HCT116 (cell line): ENCODE data around the gene MBD5. TPM values are rescaled to one million over a fixed set of nuclear protein-coding genes. Genes with fewer than 3 reads are reported as not detected.

Source experiments
- ATAC-seq: fragments of 200-7000 bp; cut with Tn5 transposase; 2 replicates; pipeline ENCODE4 v1.9.1; 2020; ENCODE audit warnings: mild to moderate bottlenecking, moderate library complexity
- BruUV-seq: library from RNA; stranded (reverse); fragments of 400-500 nt; replicated peaks from 2 replicates; lab custom pipeline; 2021; lab: Mats Ljungman, UMichigan
- CTCF ChIA-PET: fragments of 300-600 bp; sonication (Branson Sonifier 250); formaldehyde crosslinking; loops from one replicate; lab custom pipeline; 2021; ENCODE audit warnings: antibody characterized with exemption; lab: Charles Lee
- POLR2A ChIA-PET: fragments of 300-600, 350-600 bp; sonication (Branson Sonifier 250); formaldehyde crosslinking; loops from one replicate; lab custom pipeline; 2021; ENCODE audit warnings: antibody characterized with exemption; lab: Charles Lee
- RAD21 ChIA-PET, 2 experiments: fragments of 300-600 bp; sonication (Branson Sonifier 250); formaldehyde crosslinking; loops; one replicate each; lab custom pipeline; 2023; ENCODE audit warnings: low total read pairs in 2 of 2; ENCODE audit not compliant: uncharacterized antibody in 2 of 2, unreplicated experiment in 2 of 2, low non-redundant PET in 1 of 2; lab: Charles Lee
- DNase-seq: peaks from one replicate; pipeline ENCODE4 v3.0.0-alpha.2; 2010; ENCODE audit warnings: low read depth, low spot score
- H2AFZ ChIP-seq: fragments of 200-600 bp; shearing (Covaris generic), sonication (generic); 2 replicates; pipeline ENCODE4 v1.6.1; 2017; ENCODE audit warnings: low read depth, mixed run types, mixed read lengths, antibody characterized with exemption, low read length; ENCODE audit not compliant: poor library complexity, severe bottlenecking
- H3K27ac ChIP-seq: 2 replicates; pipeline ENCODE4 v1.5.1; 2012; ENCODE audit warnings: low read depth, low read length
- H3K27me3 ChIP-seq: fragments of 200-600 bp; sonication (generic); 2 replicates; pipeline ENCODE4 v1.6.1; 2016; ENCODE audit warnings: mixed run types, low read length, mixed read lengths; ENCODE audit not compliant: insufficient read depth
- H3K36me3 ChIP-seq, 2 experiments: fragments of 200-500 bp in 1 of 2; fragments of 200-600 bp in 1 of 2; sonication (Bioruptor generic) in 1 of 2; sonication (generic) in 1 of 2; 2 replicates each; pipeline versions ENCODE4 v1.5.1 to v1.6.1; 2014 to 2016; ENCODE audit warnings: low read length in 2 of 2, inconsistent platforms in 1 of 2, mixed read lengths in 1 of 2, mixed run types in 1 of 2; ENCODE audit not compliant: insufficient read depth in 2 of 2, control insufficient read depth in 1 of 2
- H3K4me1 ChIP-seq, 2 experiments: fragments of 200-600 bp in 1 of 2; sonication (generic) in 1 of 2; 2 replicates each; pipeline versions ENCODE4 v1.5.1 to v1.6.1; 2012 to 2017; ENCODE audit warnings: low read length in 2 of 2, inconsistent platforms in 1 of 2, mild to moderate bottlenecking in 1 of 2, mixed read lengths in 1 of 2, mixed run types in 1 of 2, moderate library complexity in 1 of 2; ENCODE audit not compliant: insufficient read depth in 2 of 2, control insufficient read depth in 1 of 2
- H3K4me2 ChIP-seq: fragments of 200-600 bp; sonication (generic); 2 replicates; pipeline ENCODE4 v1.6.1; 2017; ENCODE audit warnings: mixed run types, low read length, mixed read lengths
- H3K4me3 ChIP-seq, 2 experiments: fragments of 200-600 bp in 1 of 2; sonication (generic) in 1 of 2; replicated peaks in 1 of 2; 2 replicates each; pipeline ENCODE4 v1.5.1; 2011 to 2016; ENCODE audit warnings: low read length in 2 of 2, control low read depth in 1 of 2, low read depth in 1 of 2, mild to moderate bottlenecking in 1 of 2, mixed read lengths in 1 of 2, mixed run types in 1 of 2
- H3K79me2 ChIP-seq: fragments of 200-600 bp; sonication (generic); 2 replicates; pipeline ENCODE4 v1.6.1; 2017; ENCODE audit warnings: mild to moderate bottlenecking, mixed run types, low read length, moderate library complexity, mixed read lengths; ENCODE audit not compliant: insufficient read depth
- H3K9ac ChIP-seq: fragments of 200-600 bp; sonication (generic); 2 replicates; pipeline ENCODE4 v1.6.1; 2016; ENCODE audit warnings: low read length, mixed read lengths
- H3K9me2 ChIP-seq: fragments of 200-600 bp; sonication (generic), shearing (Covaris generic); 2 replicates; pipeline ENCODE4 v1.6.1; 2017; ENCODE audit warnings: mixed run types, mild to moderate bottlenecking, moderate library complexity; ENCODE audit not compliant: insufficient read depth
- H3K9me3 ChIP-seq, 2 experiments: fragments of 200-500 bp in 1 of 2; fragments of 200-600 bp in 1 of 2; sonication (Bioruptor generic) in 1 of 2; sonication (generic) in 1 of 2; 2 replicates each; pipeline ENCODE4 v1.6.1; 2014 to 2017; ENCODE audit warnings: low read length in 2 of 2, mixed read lengths in 2 of 2, inconsistent platforms in 1 of 2, low read depth in 1 of 2, mild to moderate bottlenecking in 1 of 2, mixed run types in 1 of 2, moderate library complexity in 1 of 2; ENCODE audit not compliant: control insufficient read depth in 1 of 2, insufficient read depth in 1 of 2
- H4K20me1 ChIP-seq: fragments of 200-600 bp; sonication (generic), shearing (Covaris generic); 2 replicates; pipeline ENCODE4 v1.6.1; 2017; ENCODE audit warnings: mixed run types, mild to moderate bottlenecking, moderate library complexity; ENCODE audit not compliant: insufficient read depth
- CBX3 ChIP-seq: IDR thresholded peaks from 2 replicates; pipeline ENCODE4 v1.6.1; 2012; ENCODE audit warnings: low read depth
- ELF1 ChIP-seq: IDR thresholded peaks from 2 replicates; pipeline ENCODE4 v1.6.1; 2012; ENCODE audit warnings: low read depth, borderline replicate concordance
- EZH2 ChIP-seq: fragments of 200-600 bp; sonication (generic); IDR thresholded peaks from 2 replicates; pipeline ENCODE4 v1.6.1; 2017; ENCODE audit warnings: antibody characterized with exemption, mixed run types
- FOSL1 ChIP-seq: IDR thresholded peaks from 2 replicates; pipeline ENCODE4 v1.6.1; 2012; ENCODE audit warnings: low read depth
- JUND ChIP-seq: IDR thresholded peaks from 2 replicates; pipeline ENCODE4 v1.6.1; 2012
- SIN3A ChIP-seq: IDR thresholded peaks from 2 replicates; pipeline ENCODE4 v1.6.1; 2012; ENCODE audit warnings: low read depth
- SP1 ChIP-seq: IDR thresholded peaks from 2 replicates; pipeline ENCODE4 v1.6.1; 2012; ENCODE audit warnings: low read depth
- SRF ChIP-seq: IDR thresholded peaks from 2 replicates; pipeline ENCODE4 v1.6.1; 2012; ENCODE audit warnings: low read depth
- TCF7L2 ChIP-seq: IDR thresholded peaks from 2 replicates; pipeline ENCODE4 v1.7.0; 2011; ENCODE audit warnings: borderline replicate concordance, inconsistent platforms; ENCODE audit not compliant: insufficient read depth, insufficient read length; ENCODE audit errors: extremely low read depth
- ZNF274 ChIP-seq: fragments of 200-500 bp; sonication (Bioruptor generic); IDR thresholded peaks from 2 replicates; pipeline ENCODE4 v1.6.1; 2014; ENCODE audit warnings: mild to moderate bottlenecking, low read depth, low read length, inconsistent platforms
- intact Hi-C: fragments of 100-400 bp; cut with micrococcal nuclease; formaldehyde crosslinking; loops from 2 replicates; pipeline ENCODE4 v1.10.0; 2022
- total RNA-seq: library from RNA; stranded (reverse); gene quantifications from one replicate; pipeline ENCODE4 v1.2.1, GENCODE V29; 2021; ENCODE audit not compliant: unreplicated experiment
- TF ChIP-seq, protein P1 (sequence below), 3 experiments: fragments of 200-600 bp in 1 of 3; sonication (generic) in 1 of 3; IDR thresholded peaks in 2 of 3; conservative IDR thresholded peaks in 1 of 3; 2 replicates each; pipeline ENCODE4 v1.5.1; 2012 to 2017; ENCODE audit warnings: low read depth in 2 of 3, low read length in 2 of 3, antibody characterized with exemption in 1 of 3, borderline replicate concordance in 1 of 3, control low read depth in 1 of 3, mild to moderate bottlenecking in 1 of 3, mixed read lengths in 1 of 3, mixed run types in 1 of 3, moderate library complexity in 1 of 3; ENCODE audit not compliant: insufficient read depth in 1 of 3

Gene MBD5
- total RNA-seq, 1 experiment from 2014 or later: 20.5 TPM

DNA sequence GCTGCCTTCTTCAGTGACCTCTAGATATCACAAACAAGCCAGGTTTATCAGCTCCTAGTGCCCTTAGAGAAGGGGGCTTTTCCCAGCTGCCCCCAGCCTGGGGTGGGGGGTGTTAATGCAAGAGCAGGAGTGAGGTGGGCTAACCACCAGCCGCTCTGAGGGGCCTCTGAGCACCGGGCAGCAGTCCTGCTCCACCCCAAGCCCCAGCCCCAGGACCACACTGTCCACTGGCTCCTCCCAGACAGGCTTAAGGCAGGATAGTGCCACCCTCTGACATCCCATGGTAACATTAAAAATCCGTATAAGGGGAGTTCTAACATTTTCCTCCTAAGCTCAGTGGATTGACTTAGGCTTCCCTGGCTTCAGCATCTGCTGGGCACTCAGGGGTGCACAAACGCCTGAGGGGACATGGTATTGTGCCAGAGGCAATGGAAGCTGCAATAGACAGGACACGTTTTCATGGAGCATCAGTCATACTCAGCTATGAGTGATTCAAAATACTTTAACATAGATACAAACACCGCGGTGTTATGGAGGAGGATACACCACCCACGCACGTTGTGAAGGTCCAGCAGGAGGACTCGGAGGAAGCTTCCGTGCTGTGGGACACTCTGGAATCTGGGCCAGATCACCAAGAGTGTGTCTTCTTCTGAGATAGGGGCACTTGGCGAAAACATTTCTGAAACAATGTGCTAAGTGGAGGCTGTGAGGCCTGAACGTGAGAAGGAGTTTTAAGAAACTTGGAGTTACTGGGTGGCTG is 511.0 kb downstream of the MBD5 start:
- CTCF ChIA-PET: no interaction called here
- Histone ChIP-seq H3K79me2 (no peaks in the 10 kb centered on the region), H3K9me2 (no peaks in the 10 kb centered on the region), H3K9me3 (no peaks in the 10 kb centered on the region), H3K27ac (no peak overlapping the region), H4K20me1 (no peaks in the 10 kb centered on the region), H3K9ac (no peak overlapping the region), H3K4me1 (no peaks in the 10 kb centered on the region), H3K36me3 (no peaks in the 10 kb centered on the region), H3K4me3 (no peak overlapping the region), H2AFZ (no peak overlapping the region), H3K27me3 (no peaks in the 10 kb centered on the region), H3K4me2 (no peak overlapping the region)
- ATAC-seq (no peak), DNase-seq (no peak)
- POLR2A ChIA-PET: no interaction called here
- TF ChIP-seq CBX3 (no peak), ELF1 (no peak), SRF (no peak), JUND (no peak), TCF7L2 (no peak), EZH2 (no peak), FOSL1 (no peak), SP1 (no peak), SIN3A (no peak)
- no TSS peak for BruUV-seq
- RAD21 ChIA-PET: no interaction called here
- intact Hi-C loops: no loop called here

GRCh38 chr2:148533004-148533403 is 512.1 kb downstream of the MBD5 start:
- no TSS peak for BruUV-seq
- Histone ChIP-seq H3K36me3 (no peaks in the 10 kb centered on the region), H3K27me3 (no peaks in the 10 kb centered on the region), H3K4me1 (no peaks in the 10 kb centered on the region), H3K9me3 (no peaks in the 10 kb centered on the region), H4K20me1 (no peaks in the 10 kb centered on the region), H3K27ac (no peak overlapping the region), H3K4me2 (no peak overlapping the region), H2AFZ (no peak overlapping the region), H3K9me2 (no peaks in the 10 kb centered on the region), H3K4me3 (no peak overlapping the region), H3K9ac (no peak overlapping the region), H3K79me2 (no peaks in the 10 kb centered on the region)
- ATAC-seq: no peak
- DNase-seq: no peak
- intact Hi-C loops: no loop called here
- ChIA-PET POLR2A (no interaction called here), CTCF (no interaction called here), RAD21 (no interaction called here)
- TF ChIP-seq, protein P1, sequence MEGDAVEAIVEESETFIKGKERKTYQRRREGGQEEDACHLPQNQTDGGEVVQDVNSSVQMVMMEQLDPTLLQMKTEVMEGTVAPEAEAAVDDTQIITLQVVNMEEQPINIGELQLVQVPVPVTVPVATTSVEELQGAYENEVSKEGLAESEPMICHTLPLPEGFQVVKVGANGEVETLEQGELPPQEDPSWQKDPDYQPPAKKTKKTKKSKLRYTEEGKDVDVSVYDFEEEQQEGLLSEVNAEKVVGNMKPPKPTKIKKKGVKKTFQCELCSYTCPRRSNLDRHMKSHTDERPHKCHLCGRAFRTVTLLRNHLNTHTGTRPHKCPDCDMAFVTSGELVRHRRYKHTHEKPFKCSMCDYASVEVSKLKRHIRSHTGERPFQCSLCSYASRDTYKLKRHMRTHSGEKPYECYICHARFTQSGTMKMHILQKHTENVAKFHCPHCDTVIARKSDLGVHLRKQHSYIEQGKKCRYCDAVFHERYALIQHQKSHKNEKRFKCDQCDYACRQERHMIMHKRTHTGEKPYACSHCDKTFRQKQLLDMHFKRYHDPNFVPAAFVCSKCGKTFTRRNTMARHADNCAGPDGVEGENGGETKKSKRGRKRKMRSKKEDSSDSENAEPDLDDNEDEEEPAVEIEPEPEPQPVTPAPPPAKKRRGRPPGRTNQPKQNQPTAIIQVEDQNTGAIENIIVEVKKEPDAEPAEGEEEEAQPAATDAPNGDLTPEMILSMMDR (IDR thresholded peaks at IDR 0.05 in 2 of 3, conservative IDR thresholded peaks at IDR 0.05 in 1 of 3; ENCODE audit: borderline replicate concordance in 1 of 3, insufficient read depth in 1 of 3, low read depth in 2 of 3, low read length in 2 of 3): no peak
- no peak for TF ChIP-seq ZNF274
